ENCODE measurements around the gene LTA. TPM values are rescaled to one million over a fixed set of nuclear protein-coding genes. Genes with fewer than 3 reads are reported as not detected.
"Not testable (repeated sequence)": the region's sequence is repeated elsewhere in the genome, so short reads cannot be mapped to it uniquely, and the experiment has no call there.

LTA gene
- total and polyA plus RNA-seq, 2 experiments from 2014 or later, result not detected

GRCh38 chr6:31551371-31551770, 20.7 kb upstream of the LTA start:
- not testable (repeated sequence) for H3K27ac ChIP-seq; H3K27me3 ChIP-seq; H3K9me3 ChIP-seq (ENCODE audit: low read depth); H3K4me1 ChIP-seq (ENCODE audit: low read depth); H3K4me3 ChIP-seq
- DNase-seq (ENCODE audit: low read depth in 1 of 2, low spot score in 1 of 2), result peak; percentile 28 to 75
- TF ChIP-seq CTCF (IDR thresholded peaks at IDR 0.05; ENCODE audit: low read depth, low read length), result peak; percentile 47
- peaks cover 26% of the 10 kb centered on the region for H3K36me3 ChIP-seq

- no peak for DNase-seq (ENCODE audit: low read depth in 1 of 2, low spot score in 1 of 2)
- Histone ChIP-seq H3K4me3 (no peak overlapping the region), H3K4me1 (ENCODE audit: low read depth) (peaks cover 5% of the 10 kb centered on the region), H3K27ac (no peak overlapping the region), H3K9me3 (ENCODE audit: low read depth) (no peaks in the 10 kb centered on the region), H3K27me3 (no peaks in the 10 kb centered on the region), H3K36me3 (peaks cover 19% of the 10 kb centered on the region)
- no peak for TF ChIP-seq CTCF (IDR thresholded peaks at IDR 0.05; ENCODE audit: low read depth, low read length)
These were observed 15.8 kb upstream of the LTA start for GRCh38 chr6:31556307-31556706.

- no peak overlapping the region for H3K27ac ChIP-seq
- DNase-seq (ENCODE audit: low read depth in 1 of 2, low spot score in 1 of 2), result no peak
- no peak for TF ChIP-seq CTCF (IDR thresholded peaks at IDR 0.05; ENCODE audit: low read depth, low read length)
These were observed 14.4 kb upstream of the LTA start for GRCh38 chr6:31557443-31558317.

GRCh38 chr6:31558318-31558625, 13.8 kb upstream of the LTA start:
- TF ChIP-seq CTCF (IDR thresholded peaks at IDR 0.05; ENCODE audit: low read depth, low read length), result no peak
- no peak for DNase-seq (ENCODE audit: low read depth in 1 of 2, low spot score in 1 of 2)
- Histone ChIP-seq H3K27ac (no peak overlapping the region), H3K4me3 (no peak overlapping the region), H3K9me3 (ENCODE audit: low read depth) (no peaks in the 10 kb centered on the region), H3K36me3 (peaks cover 16% of the 10 kb centered on the region), H3K27me3 (no peaks in the 10 kb centered on the region), H3K4me1 (ENCODE audit: low read depth) (peaks cover 5% of the 10 kb centered on the region)

More at GRCh38 chr6:31557443-31558317, 14.4 kb upstream of the LTA start:
- Histone ChIP-seq H3K36me3 (peaks cover 19% of the 10 kb centered on the region), H3K4me1 (ENCODE audit: low read depth) (peaks cover 5% of the 10 kb centered on the region), H3K27me3 (no peaks in the 10 kb centered on the region), H3K4me3 (no peak overlapping the region), H3K9me3 (ENCODE audit: low read depth) (no peaks in the 10 kb centered on the region)

- no peak overlapping the region for H3K4me3 ChIP-seq
- H3K36me3 ChIP-seq, result peaks cover 10% of the 10 kb centered on the region
- H3K4me1 ChIP-seq (ENCODE audit: low read depth), result peaks cover 5% of the 10 kb centered on the region
- no peaks in the 10 kb centered on the region for H3K27me3 ChIP-seq
- DNase-seq (ENCODE audit: low read depth in 1 of 2, low spot score in 1 of 2), result peak in 1 of 2 donors; percentile 52
- H3K27ac ChIP-seq, result no peak overlapping the region
- no peak for TF ChIP-seq CTCF (IDR thresholded peaks at IDR 0.05; ENCODE audit: low read depth, low read length)
- H3K9me3 ChIP-seq (ENCODE audit: low read depth), result no peaks in the 10 kb centered on the region
These were observed 13.2 kb upstream of the LTA start for GRCh38 chr6:31558631-31559500.

All from cardiac muscle cell (in vitro differentiated cells and primary cell).